ENCODE data around the gene SIRT6.

SIRT6 gene

DNA sequence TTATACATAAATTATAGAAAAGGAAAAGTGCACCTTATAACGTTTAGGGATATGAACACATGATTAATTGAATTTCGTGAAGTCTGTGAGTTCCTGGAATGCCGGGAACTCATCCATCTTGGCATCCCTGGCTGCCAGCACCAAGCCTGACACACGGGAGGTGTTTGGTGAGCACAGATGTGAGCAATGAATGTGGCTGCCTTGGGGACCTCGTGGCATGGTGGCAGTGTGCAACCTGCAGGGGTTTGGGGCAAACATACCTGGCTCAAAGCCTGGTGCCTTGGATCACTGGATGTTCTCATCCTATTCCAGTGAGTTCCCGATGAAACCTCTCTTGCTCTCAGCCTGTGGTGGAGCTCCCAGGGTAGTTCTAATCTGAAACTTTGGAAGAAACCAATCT lies 48.0 kb downstream of the SIRT6 start:
- ChIA-PET POLR2A (no interaction called here), CTCF (no interaction called here)
- TF ChIP-seq, protein P1, sequence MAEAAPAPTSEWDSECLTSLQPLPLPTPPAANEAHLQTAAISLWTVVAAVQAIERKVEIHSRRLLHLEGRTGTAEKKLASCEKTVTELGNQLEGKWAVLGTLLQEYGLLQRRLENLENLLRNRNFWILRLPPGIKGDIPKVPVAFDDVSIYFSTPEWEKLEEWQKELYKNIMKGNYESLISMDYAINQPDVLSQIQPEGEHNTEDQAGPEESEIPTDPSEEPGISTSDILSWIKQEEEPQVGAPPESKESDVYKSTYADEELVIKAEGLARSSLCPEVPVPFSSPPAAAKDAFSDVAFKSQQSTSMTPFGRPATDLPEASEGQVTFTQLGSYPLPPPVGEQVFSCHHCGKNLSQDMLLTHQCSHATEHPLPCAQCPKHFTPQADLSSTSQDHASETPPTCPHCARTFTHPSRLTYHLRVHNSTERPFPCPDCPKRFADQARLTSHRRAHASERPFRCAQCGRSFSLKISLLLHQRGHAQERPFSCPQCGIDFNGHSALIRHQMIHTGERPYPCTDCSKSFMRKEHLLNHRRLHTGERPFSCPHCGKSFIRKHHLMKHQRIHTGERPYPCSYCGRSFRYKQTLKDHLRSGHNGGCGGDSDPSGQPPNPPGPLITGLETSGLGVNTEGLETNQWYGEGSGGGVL (tag by site-specific recombination; IDR thresholded peaks at IDR 0.05): no peak
- TF ChIP-seq PRDM10 (tag by site-specific recombination; IDR thresholded peaks at IDR 0.05): peak; percentile 43; the same call in 1 of the 2 replicates
- Histone ChIP-seq H3K27ac (ENCODE audit: extremely low read depth, low read depth, low read length) (no peak overlapping the region), H3K36me3 (ENCODE audit: control insufficient read depth in 2 of 2, insufficient read depth in 1 of 2, low read length in 2 of 2) (no peaks in the 10 kb centered on the region), H3K4me3 (ENCODE audit: low read depth, low read length) (no peak overlapping the region), H3K4me1 (ENCODE audit: control insufficient read depth, insufficient read depth, low read length) (0 out of 2 replicates have a peak, but pooled peaks cover 2% of the 10 kb centered on the region), H3K9me3 (ENCODE audit: control insufficient read depth, insufficient read depth, low read depth, low read length) (no peaks in the 10 kb centered on the region)

DNA sequence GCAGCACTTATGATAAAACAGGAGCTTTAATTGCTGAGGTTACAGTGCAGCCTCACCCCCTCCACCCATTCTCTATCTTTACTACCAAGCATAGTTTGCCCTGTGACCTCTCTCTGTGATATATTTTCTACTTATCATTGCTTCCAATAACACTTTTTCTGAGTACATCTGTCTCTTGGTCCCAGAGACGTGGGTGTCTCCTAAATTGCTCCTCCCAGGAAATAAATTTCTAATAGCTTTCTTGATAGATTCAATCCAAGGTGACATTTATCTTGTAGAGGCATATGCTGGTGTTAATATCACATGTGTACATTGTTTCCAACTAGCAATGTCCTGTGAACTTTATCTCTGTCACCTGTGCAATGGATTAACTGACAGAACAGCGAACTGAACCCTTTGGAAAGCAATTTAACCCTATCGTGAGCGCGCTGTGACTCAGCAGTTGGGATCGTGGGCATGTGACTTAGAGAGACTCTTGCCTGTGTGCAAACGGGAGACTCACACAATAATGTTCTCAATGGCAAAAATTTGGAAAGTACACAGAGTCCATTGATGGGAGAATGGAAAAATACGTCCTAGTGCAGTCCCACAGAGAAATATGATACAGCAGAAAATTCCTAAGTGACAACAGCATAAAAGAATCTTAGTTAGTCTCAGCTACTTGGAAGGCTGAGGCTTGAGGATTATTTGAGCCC lies 51.5 kb downstream of the SIRT6 start:
- CTCF ChIA-PET: interaction anchor here (0.7 to 5.2 kb wide), 4 partner anchors 9 to 412 kb away, joined by 3 to 47 read pairs (median 3); no protein-coding TSS in a partner anchor
- Histone ChIP-seq H3K4me3 (ENCODE audit: low read depth, low read length) (no peak overlapping the region), H3K27ac (ENCODE audit: extremely low read depth, low read depth, low read length) (no peak overlapping the region), H3K4me1 (ENCODE audit: control insufficient read depth, insufficient read depth, low read length) (0 out of 2 replicates have a peak, but pooled peaks cover 2% of the 10 kb centered on the region), H3K9me3 (ENCODE audit: control insufficient read depth, insufficient read depth, low read depth, low read length) (no peaks in the 10 kb centered on the region), H3K36me3 (ENCODE audit: control insufficient read depth in 2 of 2, insufficient read depth in 1 of 2, low read length in 2 of 2) (no peaks in the 10 kb centered on the region)
- POLR2A ChIA-PET: no interaction called here
- TF ChIP-seq ZNF132 (tag by site-specific recombination; IDR thresholded peaks at IDR 0.05; ENCODE audit: borderline replicate concordance) (no peak), ZNF548 (tag by site-specific recombination; IDR thresholded peaks at IDR 0.05) (peak; percentile 95), ZNF274 (IDR thresholded peaks at IDR 0.05; ENCODE audit: low read length) (no peak), ZNF274 (tag by site-specific recombination; IDR thresholded peaks at IDR 0.05; ENCODE audit: borderline replicate concordance) (no peak), ZNF529 (tag by site-specific recombination; IDR thresholded peaks at IDR 0.05; ENCODE audit: insufficient replicate concordance) (no peak), HIC1 (tag by site-specific recombination; IDR thresholded peaks at IDR 0.05) (0 out of 2 replicates have a peak, but pooled peaks have one; percentile 33), ZNF561 (tag by site-specific recombination; IDR thresholded peaks at IDR 0.05; ENCODE audit: borderline replicate concordance) (no peak), ZNF600 (tag by site-specific recombination; IDR thresholded peaks at IDR 0.05) (peak; percentile 65), ZSCAN18 (tag by site-specific recombination; IDR thresholded peaks at IDR 0.05) (no peak), SCRT1 (tag by site-specific recombination; IDR thresholded peaks at IDR 0.05; ENCODE audit: borderline replicate concordance) (no peak), IKZF3 (tag by site-specific recombination; IDR thresholded peaks at IDR 0.05) (0 out of 2 replicates have a peak, but pooled peaks have one; percentile 17), ZNF654 (tag by site-specific recombination; IDR thresholded peaks at IDR 0.05; ENCODE audit: low read depth) (peak; percentile 1; the same call in 1 of the 2 replicates), ZBTB21 (tag by site-specific recombination; IDR thresholded peaks at IDR 0.05) (no peak), ZNF366 (tag by site-specific recombination; conservative IDR thresholded peaks at IDR 0.05) (0 out of 2 replicates have a peak, but pooled peaks have one; percentile 32), ZNF155 (tag by site-specific recombination; IDR thresholded peaks at IDR 0.05) (no peak)
- TF ChIP-seq, protein P2, sequence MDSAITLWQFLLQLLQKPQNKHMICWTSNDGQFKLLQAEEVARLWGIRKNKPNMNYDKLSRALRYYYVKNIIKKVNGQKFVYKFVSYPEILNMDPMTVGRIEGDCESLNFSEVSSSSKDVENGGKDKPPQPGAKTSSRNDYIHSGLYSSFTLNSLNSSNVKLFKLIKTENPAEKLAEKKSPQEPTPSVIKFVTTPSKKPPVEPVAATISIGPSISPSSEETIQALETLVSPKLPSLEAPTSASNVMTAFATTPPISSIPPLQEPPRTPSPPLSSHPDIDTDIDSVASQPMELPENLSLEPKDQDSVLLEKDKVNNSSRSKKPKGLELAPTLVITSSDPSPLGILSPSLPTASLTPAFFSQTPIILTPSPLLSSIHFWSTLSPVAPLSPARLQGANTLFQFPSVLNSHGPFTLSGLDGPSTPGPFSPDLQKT (IDR thresholded peaks at IDR 0.05; ENCODE audit: borderline replicate concordance, low read depth, low read length): no peak
- TF ChIP-seq, protein P3, sequence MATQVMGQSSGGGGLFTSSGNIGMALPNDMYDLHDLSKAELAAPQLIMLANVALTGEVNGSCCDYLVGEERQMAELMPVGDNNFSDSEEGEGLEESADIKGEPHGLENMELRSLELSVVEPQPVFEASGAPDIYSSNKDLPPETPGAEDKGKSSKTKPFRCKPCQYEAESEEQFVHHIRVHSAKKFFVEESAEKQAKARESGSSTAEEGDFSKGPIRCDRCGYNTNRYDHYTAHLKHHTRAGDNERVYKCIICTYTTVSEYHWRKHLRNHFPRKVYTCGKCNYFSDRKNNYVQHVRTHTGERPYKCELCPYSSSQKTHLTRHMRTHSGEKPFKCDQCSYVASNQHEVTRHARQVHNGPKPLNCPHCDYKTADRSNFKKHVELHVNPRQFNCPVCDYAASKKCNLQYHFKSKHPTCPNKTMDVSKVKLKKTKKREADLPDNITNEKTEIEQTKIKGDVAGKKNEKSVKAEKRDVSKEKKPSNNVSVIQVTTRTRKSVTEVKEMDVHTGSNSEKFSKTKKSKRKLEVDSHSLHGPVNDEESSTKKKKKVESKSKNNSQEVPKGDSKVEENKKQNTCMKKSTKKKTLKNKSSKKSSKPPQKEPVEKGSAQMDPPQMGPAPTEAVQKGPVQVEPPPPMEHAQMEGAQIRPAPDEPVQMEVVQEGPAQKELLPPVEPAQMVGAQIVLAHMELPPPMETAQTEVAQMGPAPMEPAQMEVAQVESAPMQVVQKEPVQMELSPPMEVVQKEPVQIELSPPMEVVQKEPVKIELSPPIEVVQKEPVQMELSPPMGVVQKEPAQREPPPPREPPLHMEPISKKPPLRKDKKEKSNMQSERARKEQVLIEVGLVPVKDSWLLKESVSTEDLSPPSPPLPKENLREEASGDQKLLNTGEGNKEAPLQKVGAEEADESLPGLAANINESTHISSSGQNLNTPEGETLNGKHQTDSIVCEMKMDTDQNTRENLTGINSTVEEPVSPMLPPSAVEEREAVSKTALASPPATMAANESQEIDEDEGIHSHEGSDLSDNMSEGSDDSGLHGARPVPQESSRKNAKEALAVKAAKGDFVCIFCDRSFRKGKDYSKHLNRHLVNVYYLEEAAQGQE (tag by site-specific recombination; IDR thresholded peaks at IDR 0.05): 0 out of 2 replicates have a peak, but pooled peaks have one; percentile 47

Measured in HEK293 (cell line).